HFFc6 (cell line): Measurements from ENCODE around the gene PIGV. TPM values are rescaled to one million over a fixed set of nuclear protein-coding genes. Genes with fewer than 3 reads are reported as not detected.

Experiments used
- DNase-seq: peaks from one replicate; pipeline ENCODE4 v3.0.0-alpha.2; 2018
- H3K27ac Mint-ChIP-seq: 2 replicates; pipeline ENCODE4 v1.8.0; 2020; ENCODE audit warnings: mild to moderate bottlenecking, mixed read lengths
- H3K27me3 Mint-ChIP-seq: 2 replicates; pipeline ENCODE4 v1.8.0; 2021; ENCODE audit warnings: mild to moderate bottlenecking, moderate library complexity, mixed read lengths; ENCODE audit not compliant: insufficient read depth
- H3K36me3 Mint-ChIP-seq: 2 replicates; pipeline ENCODE4 v1.8.0; 2021; ENCODE audit warnings: low read depth, mixed read lengths
- H3K4me1 Mint-ChIP-seq: 2 replicates; pipeline ENCODE4 v1.8.0; 2020; ENCODE audit warnings: low read depth, mixed read lengths
- H3K4me3 Mint-ChIP-seq: 2 replicates; pipeline ENCODE4 v1.8.0; 2020; ENCODE audit warnings: mild to moderate bottlenecking, moderate library complexity, mixed read lengths
- H3K9me3 Mint-ChIP-seq: 2 replicates; pipeline ENCODE4 v1.8.0; 2020; ENCODE audit warnings: mild to moderate bottlenecking, mixed read lengths
- CTCF ChIP-seq: fragments of 200-600 bp; sonication (generic); IDR thresholded peaks from 2 replicates; pipeline ENCODE4 v1.5.0; 2021; ENCODE audit warnings: antibody characterized with exemption, mild to moderate bottlenecking
- total RNA-seq, 6 experiments: library from RNA; stranded (reverse); fragmentation: NEBNext Ultra II Directional; extraction: Animal tissue kit (Norgen Biotek cat#: 25700); gene quantifications; 2 replicates in 1 of 6; 3 replicates in 5 of 6; pipeline ENCODE4 v1.2.3, GENCODE V29; 2021

The PIGV gene
- total RNA-seq, 6 experiments from 2014 or later, result 11.5 to 16.4 (median 13.6) TPM

- no peaks in the 10 kb centered on the region for H3K9me3 Mint-ChIP-seq
- H3K27me3 Mint-ChIP-seq, result peaks cover 1% of the 10 kb centered on the region; the same call in 1 of the 2 replicates
- H3K4me1 Mint-ChIP-seq, result peaks cover 69% of the 10 kb centered on the region
- H3K4me3 Mint-ChIP-seq, result peak overlapping the region; percentile 63
- peaks cover 66% of the 10 kb centered on the region for H3K36me3 Mint-ChIP-seq
- H3K27ac Mint-ChIP-seq, result peak overlapping the region; percentile 85
- TF ChIP-seq CTCF, result no peak
- DNase-seq, result peak; percentile 89
Measured at GRCh38 chr1:26744075-26744959, 43.4 kb upstream of the PIGV start.

- peaks cover 66% of the 10 kb centered on the region for H3K4me1 Mint-ChIP-seq
- TF ChIP-seq CTCF, result no peak
- peak; percentile 67 for DNase-seq
- H3K9me3 Mint-ChIP-seq, result no peaks in the 10 kb centered on the region
- peak overlapping the region; percentile 85 for H3K27ac Mint-ChIP-seq
- peaks cover 63% of the 10 kb centered on the region for H3K36me3 Mint-ChIP-seq
- H3K27me3 Mint-ChIP-seq, result peaks cover 1% of the 10 kb centered on the region; the same call in 1 of the 2 replicates
- H3K4me3 Mint-ChIP-seq, result peak overlapping the region; percentile 63
Measured at GRCh38 chr1:26745191-26745590, 42.6 kb upstream of the PIGV start.

GRCh38 chr1:26747048-26747447, 40.7 kb upstream of the PIGV start:
- H3K27me3 Mint-ChIP-seq, result peaks cover 1% of the 10 kb centered on the region; the same call in 1 of the 2 replicates
- H3K9me3 Mint-ChIP-seq, result no peaks in the 10 kb centered on the region
- peaks cover 52% of the 10 kb centered on the region for H3K36me3 Mint-ChIP-seq
- no peak for DNase-seq
- no peak for TF ChIP-seq CTCF
- peaks cover 52% of the 10 kb centered on the region for H3K4me1 Mint-ChIP-seq
- no peak overlapping the region for H3K27ac Mint-ChIP-seq
- no peak overlapping the region for H3K4me3 Mint-ChIP-seq

- Mint-ChIP-seq H3K36me3 (peaks cover 48% of the 10 kb centered on the region), H3K9me3 (no peaks in the 10 kb centered on the region), H3K4me1 (peaks cover 59% of the 10 kb centered on the region), H3K27ac (peak overlapping the region; percentile 22; the same call in 1 of the 2 replicates), H3K27me3 (peaks cover 1% of the 10 kb centered on the region; the same call in 1 of the 2 replicates), H3K4me3 (no peak overlapping the region)
- no peak for TF ChIP-seq CTCF
- no peak for DNase-seq
Measured at GRCh38 chr1:26748351-26748750, 39.4 kb upstream of the PIGV start.

- H3K36me3 Mint-ChIP-seq, result peaks cover 48% of the 10 kb centered on the region
- DNase-seq, result no peak
- no peak overlapping the region for H3K27ac Mint-ChIP-seq
- no peaks in the 10 kb centered on the region; the same call in 1 of the 2 replicates for H3K27me3 Mint-ChIP-seq
- no peaks in the 10 kb centered on the region for H3K9me3 Mint-ChIP-seq
- no peak for TF ChIP-seq CTCF
- peaks cover 58% of the 10 kb centered on the region for H3K4me1 Mint-ChIP-seq
- H3K4me3 Mint-ChIP-seq, result no peak overlapping the region
Measured at GRCh38 chr1:26749458-26749857, 38.3 kb upstream of the PIGV start.
